ENCODE measurements around the gene FIBCD1.

DNA sequence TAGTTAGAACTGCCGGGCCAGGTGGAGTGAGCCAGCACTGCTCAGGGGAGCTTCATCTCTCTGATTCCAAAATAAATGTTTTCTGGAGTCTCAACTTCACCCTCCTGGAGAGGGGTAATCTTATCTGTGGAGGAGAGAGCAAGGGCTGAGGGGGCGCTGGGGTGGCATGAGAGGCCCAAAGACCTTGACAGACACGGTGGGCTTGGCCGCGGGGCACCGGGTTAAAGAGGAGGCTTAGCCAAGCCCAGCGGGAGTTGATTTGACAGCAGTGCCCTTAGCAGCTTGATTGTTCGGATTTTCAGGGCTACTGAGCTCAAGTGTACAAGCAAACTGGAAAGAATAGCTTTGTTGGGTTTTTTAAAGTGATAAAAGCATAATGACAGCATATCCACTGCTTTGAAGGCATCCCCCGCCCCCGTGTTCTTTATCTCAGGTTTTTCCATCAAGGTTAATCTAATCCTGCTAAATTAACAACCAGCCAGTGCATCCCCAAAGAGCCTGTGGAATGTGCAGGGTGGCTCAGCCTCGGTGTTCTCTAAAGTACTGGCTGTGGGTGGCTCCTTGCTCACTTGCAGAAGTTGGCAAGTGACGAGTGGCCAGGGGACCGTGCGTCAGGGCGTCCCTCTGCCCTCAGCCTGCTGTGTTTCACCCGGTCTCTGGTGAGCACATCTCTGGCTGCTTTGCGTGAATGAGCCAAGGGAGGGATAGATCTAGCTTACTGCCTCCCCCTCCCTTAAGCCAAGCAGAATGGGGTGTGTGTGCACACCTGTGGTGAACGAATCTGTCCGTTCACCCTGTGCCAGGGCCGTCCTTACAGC is 48.0 kb downstream of the FIBCD1 start:
- TF ChIP-seq, protein P1, sequence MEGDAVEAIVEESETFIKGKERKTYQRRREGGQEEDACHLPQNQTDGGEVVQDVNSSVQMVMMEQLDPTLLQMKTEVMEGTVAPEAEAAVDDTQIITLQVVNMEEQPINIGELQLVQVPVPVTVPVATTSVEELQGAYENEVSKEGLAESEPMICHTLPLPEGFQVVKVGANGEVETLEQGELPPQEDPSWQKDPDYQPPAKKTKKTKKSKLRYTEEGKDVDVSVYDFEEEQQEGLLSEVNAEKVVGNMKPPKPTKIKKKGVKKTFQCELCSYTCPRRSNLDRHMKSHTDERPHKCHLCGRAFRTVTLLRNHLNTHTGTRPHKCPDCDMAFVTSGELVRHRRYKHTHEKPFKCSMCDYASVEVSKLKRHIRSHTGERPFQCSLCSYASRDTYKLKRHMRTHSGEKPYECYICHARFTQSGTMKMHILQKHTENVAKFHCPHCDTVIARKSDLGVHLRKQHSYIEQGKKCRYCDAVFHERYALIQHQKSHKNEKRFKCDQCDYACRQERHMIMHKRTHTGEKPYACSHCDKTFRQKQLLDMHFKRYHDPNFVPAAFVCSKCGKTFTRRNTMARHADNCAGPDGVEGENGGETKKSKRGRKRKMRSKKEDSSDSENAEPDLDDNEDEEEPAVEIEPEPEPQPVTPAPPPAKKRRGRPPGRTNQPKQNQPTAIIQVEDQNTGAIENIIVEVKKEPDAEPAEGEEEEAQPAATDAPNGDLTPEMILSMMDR (IDR thresholded peaks at IDR 0.05): no peak
- no peak for TF ChIP-seq POLR2AphosphoS5 (IDR thresholded peaks at IDR 0.05)
- TF ChIP-seq POLR2A (IDR thresholded peaks at IDR 0.05): no peak
- no peak for TF ChIP-seq EP300 (IDR thresholded peaks at IDR 0.05)

Data from suprapubic skin (tissue), 4 donors.